NCI-H510A (cell line): ENCODE measurements around the gene RXRB.

Source experiments
- DNase-seq: peaks from one replicate; lab custom pipeline; 2025; lab: John Stamatoyannopoulos, UW

Gene RXRB

DNA sequence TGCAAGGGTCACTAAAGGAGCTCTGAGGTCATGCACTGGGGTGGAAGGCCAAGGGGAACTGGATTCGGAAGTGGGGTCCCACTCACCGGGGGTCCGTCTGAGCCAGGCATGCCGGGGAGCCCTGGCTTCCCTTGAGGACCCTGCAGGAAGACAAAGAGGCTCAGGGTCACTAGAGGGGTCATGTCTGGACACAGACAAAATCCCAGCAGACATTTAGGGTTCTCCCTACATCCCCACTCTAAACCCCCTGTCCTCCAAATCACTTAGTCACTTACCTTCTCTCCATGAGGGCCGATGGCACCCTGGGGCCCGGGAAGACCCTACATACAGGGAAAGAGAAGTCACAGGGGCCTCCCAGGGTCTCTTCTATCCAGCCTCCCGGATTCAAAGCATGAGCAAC lies 23.6 kb downstream of the RXRB start:
- DNase-seq, result no peak

DNA sequence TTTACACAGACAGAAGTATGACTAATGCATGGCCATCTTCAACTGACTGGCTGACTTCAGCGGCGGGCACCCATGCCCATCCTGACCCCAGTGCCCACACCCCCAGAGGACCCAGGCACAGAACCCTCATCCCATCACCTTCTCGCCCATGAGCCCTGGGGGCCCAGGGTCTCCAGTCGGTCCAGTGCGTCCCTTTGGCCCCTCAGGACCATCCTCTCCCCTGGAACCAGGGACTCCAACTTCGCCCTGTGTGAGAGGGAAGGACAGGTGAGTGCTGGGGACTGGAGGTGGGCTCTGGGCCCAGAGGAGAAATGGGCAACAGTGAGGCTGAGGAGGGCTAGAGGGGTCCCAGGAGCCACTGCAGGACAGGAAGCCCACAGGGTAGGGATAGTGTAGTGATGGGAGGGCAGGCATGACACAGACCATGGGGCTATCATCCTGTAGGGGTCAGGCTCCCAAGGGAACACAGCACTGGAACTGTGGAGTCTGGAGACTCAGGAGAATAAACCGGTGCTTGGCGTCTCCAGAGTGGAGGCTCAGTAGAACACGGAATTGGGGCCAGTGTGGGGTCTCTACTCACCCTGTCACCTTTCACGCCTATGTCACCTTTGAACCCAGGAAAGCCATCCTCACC lies 24.9 kb downstream of the RXRB start:
- DNase-seq, result no peak

DNA sequence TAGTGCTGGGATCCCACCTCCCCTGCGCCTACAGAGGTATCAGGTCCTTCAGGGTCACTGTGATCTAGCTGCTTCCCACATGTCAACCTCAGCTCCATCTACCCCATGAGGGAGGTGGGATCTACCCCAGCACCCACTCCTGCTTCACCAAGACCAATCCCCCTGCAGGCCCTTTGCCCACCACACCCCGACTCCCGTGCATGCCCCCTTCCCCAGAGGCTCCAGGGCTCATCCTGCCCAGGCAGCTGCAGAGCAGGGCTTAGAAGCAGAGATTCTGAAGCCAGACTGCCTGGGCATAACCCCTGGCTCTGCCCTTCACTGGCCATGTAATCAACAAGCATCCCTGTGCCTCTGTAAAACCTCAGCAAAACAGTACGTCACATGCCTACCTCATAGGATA lies 25.7 kb downstream of the RXRB start:
- no peak for DNase-seq

DNA sequence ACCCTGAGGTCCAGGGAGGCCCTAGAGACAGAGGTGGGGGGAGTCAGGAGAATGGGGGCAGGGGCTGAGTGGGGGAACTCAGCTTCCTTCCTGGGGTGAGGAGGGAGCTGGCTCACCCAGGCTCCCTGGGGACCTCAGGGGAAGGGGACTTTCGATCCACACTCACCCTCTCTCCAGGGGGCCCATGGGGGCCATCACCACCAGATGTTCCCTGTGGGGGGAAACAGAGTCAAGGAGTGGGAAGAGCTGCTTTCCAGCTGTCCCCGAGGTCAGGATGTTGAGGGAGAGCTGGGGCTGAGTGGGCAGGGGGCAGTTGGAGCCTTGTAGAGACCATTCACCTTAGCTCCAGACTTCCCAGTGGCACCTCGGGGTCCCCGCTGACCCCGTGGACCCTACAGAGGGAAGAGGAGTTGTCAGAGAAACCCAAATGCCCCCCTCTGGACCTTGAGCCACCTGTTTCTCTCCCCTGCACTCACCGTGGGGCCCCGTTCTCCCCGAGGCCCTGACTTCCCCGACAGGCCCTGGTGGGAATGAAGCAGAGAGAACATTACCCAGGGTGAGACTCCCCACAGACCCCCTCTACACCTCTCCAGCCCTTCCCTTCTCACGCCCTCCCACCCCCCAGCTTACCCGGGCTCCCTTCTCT lies 26.8 kb downstream of the RXRB start:
- no peak for DNase-seq

DNA sequence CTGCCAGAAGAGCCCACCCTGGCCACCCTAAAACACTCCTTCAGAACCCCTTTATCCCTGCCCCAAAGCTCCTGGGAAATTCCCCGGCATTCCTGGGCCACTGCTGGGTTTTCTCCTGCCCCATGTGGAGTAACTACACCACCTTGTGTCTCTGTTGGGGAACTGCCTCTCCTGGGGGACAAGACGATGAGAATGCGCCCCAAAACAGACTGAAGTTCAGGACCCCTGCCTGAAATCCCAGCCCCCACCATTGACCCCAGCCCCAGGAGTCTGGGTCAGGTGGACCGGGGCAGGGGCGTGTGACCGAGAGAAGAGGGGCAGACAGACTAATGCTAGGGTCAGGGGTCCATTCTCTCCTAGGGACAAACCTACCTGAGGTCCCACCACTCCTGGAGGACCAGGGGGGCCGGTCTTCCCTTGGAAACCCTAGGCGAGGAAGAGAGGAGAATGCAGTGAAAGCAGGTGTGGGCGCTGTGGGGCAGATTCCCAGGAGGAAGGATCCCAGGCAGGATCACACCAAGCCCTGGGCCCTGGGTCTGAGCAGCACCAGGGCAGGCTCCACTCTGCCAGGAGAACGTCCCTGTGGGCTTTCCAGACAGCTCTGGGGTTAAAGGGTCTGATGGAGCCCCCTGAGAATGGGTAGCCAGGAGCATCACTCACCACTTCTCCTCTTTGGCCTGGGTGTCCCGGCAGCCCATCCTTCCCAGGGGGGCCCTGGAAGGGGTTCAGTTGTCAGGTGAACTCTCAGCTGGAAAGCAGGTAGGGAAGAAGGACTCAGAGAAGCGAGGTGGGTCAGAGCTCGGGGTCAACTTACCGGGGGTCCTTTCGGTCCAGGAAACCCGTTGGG lies 27.6 kb downstream of the RXRB start:
- no peak for DNase-seq

DNA sequence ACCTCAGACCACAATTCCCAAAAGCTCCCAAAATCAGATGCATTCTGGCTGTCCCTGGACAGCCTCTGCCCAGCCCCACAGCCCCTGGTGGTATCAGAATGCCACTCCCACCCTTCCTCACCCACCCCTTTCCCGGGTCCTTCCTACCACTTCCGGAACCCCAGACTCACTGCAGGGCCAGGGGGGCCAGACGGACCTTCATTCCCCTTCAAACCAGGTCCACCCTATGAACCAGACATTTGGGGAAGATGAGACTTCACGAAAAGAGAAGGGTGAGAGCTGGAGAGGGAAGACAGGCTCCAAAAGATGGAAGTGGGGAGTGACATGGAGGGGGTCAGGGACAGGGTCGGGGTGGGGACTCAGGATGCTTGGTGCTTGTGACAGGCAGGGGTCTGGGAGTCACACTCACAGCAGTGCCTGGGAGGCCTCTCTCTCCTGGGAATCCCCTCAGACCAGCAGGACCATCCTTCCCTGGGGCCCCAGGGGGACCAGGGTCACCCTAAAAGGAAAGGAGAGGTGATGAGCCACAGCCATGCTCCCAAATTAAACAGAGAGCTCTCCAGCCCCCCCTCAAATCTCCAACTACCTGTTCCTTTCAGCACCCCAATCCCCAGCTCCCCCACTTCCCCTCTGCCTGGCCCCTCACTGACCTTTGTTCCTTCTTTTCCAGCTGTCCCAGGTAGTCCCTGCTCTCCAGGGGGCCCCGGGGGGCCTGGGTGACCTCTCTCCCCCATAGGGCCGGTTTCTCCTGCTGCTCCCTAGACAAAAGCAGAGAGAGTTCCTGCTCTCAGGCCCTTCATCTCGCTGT lies 28.4 kb downstream of the RXRB start:
- no peak for DNase-seq

DNA sequence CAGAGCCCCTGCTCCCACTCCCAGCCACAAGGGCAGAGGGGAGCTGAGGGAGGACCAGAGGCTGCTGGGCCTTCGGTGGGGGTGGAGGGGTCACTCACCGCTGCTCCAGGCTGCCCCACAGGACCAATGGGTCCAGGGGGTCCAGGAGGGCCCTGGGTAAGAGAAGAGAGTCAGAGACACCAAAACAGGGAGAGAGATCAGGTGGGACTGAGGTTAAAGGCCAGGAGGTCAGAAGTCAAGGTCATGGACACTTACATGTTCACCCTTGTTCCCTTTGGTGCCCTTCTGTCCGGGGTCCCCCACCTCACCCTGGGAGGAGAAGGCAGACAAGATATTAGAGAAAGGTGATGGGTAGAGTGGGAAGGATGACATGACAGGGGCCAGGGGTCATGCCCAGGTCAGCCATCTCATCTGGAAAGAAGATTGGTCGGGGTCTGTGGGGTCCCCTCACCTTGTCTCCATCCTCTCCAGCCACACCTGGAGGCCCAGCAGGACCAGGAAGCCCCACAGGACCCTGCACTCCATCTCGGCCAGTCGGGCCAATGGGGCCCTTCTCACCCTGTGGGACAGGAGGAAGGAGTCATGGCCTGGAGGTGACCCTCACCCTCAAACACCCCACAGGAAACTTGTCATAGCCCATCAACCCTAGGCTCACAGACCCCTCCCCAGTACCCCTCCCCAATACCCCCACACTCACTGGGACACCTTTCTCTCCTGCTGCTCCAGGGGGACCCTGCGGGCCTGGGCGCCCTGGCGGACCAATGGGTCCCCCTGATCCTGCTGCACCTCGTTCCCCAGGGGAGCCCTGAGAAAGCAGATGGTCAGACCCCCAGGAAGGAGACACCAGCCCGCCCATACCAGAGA lies 29.2 kb downstream of the RXRB start:
- no peak for DNase-seq

DNA sequence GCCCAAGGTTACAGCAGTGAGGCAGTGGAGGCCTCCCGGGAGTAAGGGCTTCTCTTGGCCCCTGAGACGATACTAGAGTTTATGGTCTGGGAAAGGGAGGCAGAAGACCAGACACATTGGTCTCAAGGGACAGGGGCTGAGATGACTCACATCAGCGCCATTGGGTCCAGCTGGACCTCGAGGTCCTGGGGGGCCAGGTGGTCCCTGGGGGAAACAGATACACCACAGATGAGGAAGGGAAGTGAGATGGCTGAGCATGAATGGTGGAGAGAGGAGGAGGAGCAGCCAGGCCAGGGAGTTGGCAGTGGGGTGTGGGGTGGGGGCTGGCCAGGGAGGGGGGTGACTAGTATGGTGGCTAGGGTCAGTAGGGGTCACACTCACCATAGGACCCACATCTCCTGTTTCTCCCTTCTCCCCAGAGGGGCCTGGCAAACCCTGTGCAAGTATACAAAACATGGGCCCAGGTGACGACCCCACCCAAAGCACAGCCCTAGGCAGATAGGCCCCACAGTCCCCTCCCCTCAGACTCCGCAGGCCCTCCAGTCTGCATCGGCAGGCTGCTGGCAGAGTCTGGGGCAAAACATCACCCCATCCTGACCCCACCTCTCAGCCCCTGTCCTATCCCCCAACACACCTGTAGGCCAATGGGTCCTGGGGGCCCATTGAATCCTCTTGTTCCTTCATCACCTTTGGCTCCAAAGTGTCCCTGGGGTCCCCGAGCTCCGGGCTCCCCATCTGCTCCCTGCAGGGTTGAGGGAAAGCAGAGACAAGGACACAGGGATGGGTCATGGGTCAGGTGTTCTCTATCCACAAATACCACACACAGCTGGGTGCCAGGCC lies 30.1 kb downstream of the RXRB start:
- no peak for DNase-seq

DNA sequence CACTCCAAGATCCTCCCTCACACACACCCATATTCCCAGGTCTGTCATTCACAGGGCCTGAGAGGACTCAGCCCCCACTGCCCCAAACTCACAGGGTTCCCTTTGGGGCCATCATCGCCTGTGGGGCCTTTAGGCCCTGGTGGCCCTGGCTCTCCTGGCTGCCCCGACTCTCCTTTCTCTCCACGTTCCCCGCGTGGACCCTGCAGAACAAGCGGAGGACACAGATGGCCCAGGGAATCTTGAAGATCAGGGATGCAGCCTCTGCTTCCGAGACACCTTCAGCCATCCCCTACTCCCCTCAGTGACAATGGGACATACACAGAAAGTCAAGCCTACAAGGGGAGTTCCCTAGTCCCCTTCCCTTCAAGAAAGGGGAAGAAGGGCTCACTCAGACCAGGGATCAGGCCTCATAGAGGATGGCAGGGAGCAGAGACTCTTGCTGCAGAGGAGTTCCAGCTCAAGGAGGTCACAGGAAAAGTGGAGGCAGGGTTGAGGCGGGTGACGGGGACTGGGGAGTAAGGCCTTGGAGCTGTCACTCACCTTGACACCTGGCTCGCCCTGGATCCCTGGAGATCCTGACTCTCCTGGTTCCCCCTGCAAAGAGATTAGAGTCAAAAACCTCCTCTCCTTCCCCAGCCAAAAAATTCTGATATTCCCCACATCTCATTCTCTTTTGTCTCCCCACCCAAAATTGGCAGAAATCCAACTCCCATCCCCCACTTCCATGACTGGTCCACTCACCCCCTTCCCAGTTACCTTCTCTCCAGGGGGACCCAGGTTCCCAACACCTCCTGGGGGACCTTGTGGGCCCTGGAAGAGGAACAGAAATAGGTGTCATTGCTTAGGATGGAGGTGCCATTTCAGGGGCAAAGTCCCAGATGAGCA lies 30.9 kb downstream of the RXRB start:
- no peak for DNase-seq

DNA sequence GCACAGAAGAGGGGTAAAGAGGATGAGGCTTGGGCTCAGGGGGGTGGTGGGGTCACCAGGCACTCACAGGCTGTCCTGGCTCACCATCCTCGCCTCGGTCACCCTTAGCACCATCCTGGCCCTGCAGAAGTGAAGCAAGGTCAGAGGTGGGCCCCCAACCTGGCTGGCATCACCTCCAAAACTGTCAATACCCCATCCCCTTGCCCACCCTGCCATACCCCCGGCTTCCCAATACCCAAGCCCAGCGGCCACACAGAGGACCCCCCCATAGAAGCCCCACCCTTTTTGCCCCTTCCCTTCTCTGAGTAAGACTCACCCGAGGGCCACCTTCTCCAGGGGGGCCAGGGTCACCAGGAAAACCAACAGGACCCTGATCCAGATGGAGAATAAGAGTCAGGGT lies 31.8 kb downstream of the RXRB start:
- no peak for DNase-seq

DNA sequence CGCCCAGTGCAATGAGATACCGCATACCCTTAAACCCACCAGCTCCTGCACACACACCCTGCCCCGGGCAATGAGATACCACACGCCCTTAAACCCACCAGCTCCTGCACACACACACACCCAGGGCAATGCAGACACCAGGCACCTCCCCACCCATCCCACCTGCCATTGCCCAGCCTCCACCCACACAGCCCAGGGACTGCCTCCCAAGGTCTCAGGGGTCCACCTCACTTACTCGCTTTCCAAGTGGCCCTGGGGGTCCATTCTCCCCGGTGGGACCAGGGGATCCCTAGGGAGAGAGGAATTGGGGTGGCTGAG lies 32.2 kb downstream of the RXRB start:
- no peak for DNase-seq

DNA sequence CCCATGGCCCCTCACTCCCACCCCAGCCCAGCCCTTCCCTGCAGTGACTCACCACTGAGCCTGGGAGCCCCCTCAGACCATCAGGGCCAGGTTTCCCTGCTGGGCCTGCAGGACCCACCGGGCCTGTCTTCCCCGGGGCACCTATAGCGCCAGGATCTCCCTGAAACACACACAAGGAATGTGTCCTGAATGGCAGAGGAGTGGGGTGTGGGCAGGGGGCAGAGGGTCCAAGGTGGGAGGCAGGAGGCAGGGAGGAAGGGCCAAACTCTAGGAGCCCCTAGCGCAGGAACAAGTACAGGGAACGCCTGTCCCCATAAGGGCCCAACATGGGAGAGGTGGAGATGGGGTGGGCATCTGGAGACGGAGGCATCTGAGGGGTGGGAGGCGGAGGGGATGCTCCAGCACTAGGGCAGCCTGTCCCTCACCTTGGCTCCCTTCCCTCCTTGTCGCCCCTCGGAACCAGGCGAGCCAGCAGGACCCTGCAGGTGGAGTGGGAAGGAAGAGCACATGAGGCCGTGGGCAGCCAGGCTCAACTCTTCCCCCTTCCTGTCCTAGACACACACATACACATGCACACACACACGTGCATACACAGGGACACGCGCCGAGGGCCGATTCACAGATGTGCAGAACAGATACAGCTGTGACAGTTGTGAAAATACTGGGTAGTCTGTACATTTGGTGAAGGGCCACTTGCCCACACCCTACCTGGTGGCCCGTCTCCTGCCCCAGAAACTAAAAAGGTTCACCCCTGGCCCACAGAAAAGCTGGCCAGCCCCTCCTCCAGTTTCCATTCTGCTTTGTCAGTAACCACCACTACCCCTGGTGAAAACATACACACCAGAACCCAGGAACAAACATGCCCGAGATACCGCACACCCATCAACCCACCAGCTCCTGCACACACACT lies 32.8 kb downstream of the RXRB start:
- no peak for DNase-seq

DNA sequence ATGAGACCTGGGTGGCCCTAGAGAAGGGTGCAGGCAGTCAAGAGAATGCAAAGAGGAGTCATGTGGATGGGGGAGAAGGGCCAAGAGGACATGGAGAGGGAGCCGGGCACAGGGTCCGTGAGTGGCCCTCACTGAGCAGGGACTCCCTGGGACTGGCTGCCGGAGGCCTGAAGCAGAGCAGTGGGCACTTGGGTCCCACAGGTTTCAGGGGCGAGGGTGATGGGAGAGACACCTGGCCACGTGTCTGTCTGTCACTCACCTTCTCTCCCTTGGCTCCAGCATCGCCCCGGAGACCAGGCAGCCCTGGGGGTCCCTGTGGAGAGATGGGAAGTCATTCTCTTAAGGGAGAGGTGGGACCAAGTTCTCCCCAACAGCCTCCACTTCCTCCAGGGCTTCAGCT lies 33.7 kb downstream of the RXRB start:
- no peak for DNase-seq

DNA sequence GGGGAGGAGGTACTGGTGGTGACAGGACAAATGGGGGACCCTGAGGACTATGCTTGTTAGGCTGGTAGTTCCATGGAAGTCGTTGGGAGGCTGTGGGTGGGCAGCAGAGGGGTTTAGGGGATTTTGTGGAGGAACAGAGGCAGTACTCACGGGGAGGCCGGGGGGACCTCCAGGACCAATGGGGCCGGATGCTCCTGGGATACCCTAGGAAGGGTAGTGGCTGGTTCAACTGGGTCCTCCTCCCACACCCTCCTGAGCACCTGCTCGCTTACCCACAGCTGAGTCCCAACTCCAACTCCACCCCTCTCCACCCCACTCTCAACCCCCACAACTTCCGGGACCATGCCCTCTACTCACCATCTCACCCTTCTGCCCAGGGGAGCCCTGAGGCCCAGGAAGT lies 34.1 kb downstream of the RXRB start:
- DNase-seq, result no peak

DNA sequence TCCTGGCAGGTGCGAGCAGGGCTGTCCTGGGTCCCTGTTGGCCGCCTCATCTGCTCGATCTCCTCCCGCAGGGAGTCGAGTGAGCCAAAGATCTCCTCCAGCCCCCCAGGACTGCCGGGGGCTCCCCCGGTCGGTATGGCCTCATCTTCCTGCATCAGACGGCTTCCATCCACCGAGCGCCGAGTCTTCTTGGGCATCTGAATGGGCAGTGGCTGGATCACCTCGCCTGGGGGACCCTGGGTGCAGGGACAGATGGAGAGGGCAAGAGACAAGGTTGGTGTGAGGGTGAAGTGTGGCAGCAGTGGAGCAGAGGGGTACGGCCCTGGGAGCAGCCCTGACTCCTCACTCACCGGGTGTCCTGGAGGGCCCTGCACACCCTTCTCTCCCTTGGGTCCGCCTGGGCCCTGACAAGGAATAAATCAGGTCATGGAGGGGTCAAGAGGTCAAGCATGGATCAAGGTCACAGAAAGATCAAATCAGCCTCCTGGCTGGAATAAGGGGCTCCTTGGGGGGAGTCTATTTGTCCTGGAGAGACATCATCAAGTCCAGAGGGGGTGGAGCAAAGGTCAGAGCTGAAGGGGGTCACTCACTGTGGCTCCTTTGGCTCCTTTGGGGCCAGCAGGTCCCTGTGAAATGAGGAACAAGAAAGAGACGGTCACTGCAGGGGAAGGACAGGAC lies 34.7 kb downstream of the RXRB start:
- no peak for DNase-seq

DNA sequence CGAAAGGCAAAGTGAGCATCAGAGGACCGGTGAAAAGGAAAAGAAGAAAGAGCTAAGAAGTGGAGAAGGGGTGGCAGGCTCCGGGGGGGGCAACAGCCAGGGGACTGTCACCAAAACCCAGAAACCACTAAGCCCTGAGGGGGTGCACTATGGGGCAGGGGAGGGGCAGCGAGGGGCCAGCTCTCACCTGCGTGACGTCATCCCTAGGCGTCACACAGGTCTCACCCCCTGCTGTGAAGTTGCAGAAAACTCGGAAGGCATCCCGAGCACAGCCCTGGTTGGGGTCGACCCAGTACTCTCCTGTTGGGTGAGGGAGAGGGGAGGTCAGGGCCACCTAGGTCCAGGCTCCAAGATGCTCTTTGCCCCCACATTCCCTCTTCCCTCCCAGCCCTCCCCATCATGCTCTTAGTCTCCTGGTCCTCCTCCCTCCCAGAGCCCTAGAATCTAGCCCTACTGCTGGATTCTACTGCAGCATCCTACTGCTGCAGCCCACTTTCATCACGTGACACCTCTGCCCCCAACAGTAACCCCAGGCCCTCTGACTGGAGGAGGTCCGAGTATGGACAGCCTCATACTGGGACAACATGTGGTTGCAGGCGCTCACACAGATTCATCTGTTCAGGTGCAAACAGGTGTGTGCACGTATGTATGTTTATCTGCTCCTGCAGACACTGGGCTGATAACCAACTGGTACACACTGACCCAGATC lies 35.6 kb downstream of the RXRB start:
- no peak for DNase-seq

DNA sequence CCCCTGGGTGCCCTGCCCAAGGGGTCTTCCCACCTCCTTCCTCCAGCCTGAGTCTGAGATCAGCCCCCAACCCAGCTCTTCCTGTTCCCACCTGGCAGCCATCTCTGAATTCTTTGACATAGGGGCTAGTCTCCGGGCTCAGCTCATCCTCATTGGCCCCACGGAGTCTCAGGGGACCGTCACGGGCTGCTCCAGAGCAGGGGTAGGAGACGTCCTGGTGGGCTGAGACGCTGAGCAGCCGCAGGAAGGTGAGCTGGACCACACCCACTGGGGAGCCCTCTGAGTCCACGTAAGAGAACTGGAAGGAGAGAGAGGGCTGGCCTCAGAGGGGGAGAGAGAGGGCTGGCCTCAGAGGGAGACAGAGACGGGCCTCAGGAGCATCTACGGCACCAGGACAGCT lies 36.3 kb downstream of the RXRB start:
- no peak for DNase-seq
